GM12864 (cell line): ENCODE results near the gene COL11A2.

Source experiments
- DNase-seq: peaks from one replicate; pipeline ENCODE4 v3.0.0-alpha.2; 2011; ENCODE audit warnings: low read depth
- H3K4me3 ChIP-seq: 2 replicates; pipeline ENCODE4 v1.5.1; 2011; ENCODE audit warnings: mild to moderate bottlenecking, low read depth, low read length, control low read depth
- TF ChIP-seq, protein P1 (sequence below): IDR thresholded peaks from 2 replicates; pipeline ENCODE4 v1.5.1; 2011; ENCODE audit warnings: low read depth, mild to moderate bottlenecking, moderate library complexity, low read length, control low read depth, inconsistent platforms; ENCODE audit errors: missing control alignments

COL11A2 gene

DNA sequence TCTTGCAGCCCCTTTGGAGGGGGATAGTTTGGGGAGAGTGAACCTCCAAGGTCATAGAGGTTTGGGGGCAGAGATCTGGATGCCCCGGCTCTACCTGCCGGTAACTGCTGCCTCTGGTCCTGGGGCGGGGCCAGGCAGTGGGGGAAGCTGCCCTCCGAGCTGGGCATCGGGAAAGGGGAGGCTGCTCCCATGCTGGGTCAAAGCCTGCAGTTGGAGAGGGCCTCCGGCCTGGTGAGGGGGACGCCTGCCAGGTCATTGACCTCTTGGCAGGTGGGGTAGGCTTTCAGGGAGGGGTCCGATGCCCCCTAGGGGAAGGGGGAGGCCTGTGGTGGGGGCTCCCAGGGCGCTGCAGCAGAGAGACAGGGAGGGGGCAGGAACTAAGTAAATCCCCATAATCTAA, 7.1 kb downstream of the COL11A2 start:
- DNase-seq, result no peak
- TF ChIP-seq, protein P1, sequence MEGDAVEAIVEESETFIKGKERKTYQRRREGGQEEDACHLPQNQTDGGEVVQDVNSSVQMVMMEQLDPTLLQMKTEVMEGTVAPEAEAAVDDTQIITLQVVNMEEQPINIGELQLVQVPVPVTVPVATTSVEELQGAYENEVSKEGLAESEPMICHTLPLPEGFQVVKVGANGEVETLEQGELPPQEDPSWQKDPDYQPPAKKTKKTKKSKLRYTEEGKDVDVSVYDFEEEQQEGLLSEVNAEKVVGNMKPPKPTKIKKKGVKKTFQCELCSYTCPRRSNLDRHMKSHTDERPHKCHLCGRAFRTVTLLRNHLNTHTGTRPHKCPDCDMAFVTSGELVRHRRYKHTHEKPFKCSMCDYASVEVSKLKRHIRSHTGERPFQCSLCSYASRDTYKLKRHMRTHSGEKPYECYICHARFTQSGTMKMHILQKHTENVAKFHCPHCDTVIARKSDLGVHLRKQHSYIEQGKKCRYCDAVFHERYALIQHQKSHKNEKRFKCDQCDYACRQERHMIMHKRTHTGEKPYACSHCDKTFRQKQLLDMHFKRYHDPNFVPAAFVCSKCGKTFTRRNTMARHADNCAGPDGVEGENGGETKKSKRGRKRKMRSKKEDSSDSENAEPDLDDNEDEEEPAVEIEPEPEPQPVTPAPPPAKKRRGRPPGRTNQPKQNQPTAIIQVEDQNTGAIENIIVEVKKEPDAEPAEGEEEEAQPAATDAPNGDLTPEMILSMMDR, result no peak

DNA sequence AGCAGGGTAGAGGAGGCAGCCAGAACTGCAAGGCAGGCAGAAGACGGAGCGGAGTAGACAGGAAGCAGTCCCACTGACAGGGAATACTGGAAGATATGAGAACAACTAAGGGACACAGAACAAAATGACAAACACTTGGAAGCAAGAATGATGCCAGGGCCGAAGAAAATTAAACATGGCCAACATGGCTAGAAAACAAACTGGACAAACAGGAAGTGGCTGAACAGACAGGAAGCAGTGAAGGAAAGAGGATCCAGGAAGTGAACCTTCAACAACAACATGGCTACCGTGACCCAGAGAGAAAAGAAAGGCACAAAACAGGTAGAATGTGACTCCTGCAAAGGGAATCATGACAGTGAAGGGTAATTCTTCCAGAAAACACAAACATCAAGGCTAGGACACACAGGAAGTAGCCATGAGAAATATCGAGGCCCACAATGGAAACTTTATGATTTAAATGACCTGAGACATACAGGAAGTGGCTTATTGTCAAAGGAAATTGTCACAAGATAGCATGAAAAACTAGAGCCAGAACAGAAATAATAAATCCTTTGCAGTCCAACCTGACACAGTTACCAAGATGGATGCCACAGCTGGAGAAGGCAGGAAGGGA, 9.1 kb downstream of the COL11A2 start:
- H3K4me3 ChIP-seq, result no peak overlapping the region
- TF ChIP-seq, protein P1, result no peak
- no peak for DNase-seq

More for the DNA sequence above, 7.1 kb downstream of the COL11A2 start:
- no peak overlapping the region for H3K4me3 ChIP-seq

DNA sequence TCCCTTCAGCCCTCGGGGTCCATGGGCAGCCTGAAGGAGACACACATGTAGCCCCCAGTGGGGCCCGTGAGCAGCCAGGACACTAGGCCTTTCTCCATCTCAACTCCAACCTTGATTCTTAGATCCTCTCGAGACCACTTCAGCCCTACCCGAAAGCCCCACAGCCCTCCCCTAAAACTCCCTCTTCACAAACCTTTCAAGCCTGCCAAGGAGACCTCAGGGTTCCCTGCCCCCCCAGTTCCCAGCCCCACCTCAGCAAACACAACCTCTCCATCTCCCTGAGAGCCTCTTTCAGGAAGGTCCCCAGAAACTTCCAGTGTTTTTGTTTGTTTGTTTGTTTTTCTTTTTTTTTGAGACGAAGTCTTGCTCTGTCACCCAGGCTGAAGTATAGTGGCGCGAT, 11.1 kb downstream of the COL11A2 start:
- TF ChIP-seq, protein P1, result no peak
- no peak overlapping the region for H3K4me3 ChIP-seq
- DNase-seq, result no peak

DNA sequence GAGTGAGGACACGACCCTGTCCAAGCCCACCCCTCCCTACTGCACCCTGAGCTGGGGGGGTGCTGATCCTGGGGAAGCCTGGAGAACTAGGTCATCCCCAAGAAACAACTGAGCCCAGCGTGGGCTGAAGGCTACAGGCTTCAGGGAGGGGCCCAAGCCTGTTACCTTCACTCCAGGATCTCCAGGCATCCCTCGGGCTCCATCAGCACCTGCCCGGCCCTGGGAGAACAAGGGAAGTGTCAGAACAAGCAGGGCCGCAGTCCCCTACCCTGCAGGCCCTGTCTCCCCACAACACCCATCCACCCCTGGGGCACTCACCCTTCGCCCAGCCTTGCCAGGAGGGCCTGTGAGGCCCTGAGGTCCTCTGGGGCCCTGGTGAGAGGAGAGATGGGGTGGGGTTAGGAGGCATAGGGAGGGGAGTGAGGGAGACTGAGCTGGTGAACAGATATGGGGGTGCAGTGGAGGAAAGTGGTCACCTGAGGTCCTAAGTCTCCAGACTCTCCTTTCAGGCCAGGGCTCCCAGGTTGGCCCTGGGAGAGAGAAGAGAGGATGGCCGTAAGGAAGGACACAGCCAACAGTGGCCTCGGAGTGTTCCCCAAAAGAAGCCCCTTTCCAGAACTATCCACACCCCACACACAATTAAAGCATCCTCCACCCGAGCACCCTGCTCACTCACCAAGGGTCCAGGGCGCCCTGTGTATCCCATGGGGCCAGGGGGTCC, 13.4 kb downstream of the COL11A2 start:
- H3K4me3 ChIP-seq, result no peak overlapping the region
- DNase-seq, result no peak
- TF ChIP-seq, protein P1, result no peak

DNA sequence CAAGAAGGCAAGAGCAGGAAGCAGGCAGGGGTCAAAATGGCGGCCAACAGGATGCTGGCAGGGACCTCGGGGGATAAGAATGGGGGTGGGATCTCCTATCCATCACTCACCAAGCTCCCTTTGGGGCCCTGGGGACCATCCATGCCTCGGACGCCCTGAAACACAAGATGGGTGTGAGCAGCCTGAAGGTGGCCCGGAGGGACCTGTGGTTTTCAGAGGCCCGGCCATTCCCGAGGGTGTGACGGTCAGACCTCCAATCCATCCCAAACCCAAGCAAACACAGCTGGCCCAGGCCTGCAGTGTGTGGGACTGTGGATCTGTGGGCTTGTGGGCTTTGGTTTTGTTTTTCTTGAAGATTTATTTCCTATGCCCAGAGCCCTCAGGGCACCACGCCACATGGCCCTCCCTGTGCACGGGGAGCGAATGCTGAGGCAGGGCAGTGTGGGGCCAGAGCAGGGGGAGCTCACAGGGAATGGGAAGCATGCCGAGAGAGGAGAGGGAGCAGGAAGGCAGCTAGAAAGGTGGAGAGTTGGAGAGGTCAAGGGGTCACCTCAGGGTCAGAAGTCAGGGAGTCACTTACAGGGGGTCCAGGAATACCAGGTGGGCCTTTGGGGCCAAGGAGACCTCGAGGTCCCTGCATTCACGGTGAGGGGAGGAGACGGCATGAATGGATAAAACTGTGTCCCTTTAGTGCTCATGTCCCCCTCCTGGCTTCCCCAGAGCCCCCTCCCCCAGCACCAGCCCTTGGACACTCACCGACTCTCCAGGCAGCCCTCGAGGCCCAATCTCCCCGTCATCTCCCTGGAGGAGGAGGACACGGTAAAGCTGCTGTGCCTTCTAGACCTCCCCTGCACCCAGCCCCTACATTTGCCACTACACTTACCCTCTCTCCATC, 14.5 kb downstream of the COL11A2 start:
- no peak for DNase-seq

DNA sequence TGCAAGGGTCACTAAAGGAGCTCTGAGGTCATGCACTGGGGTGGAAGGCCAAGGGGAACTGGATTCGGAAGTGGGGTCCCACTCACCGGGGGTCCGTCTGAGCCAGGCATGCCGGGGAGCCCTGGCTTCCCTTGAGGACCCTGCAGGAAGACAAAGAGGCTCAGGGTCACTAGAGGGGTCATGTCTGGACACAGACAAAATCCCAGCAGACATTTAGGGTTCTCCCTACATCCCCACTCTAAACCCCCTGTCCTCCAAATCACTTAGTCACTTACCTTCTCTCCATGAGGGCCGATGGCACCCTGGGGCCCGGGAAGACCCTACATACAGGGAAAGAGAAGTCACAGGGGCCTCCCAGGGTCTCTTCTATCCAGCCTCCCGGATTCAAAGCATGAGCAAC, 15.4 kb downstream of the COL11A2 start:
- no peak for DNase-seq
- TF ChIP-seq, protein P1, result no peak
- H3K4me3 ChIP-seq, result no peak overlapping the region

More for the DNA sequence above, 14.5 kb downstream of the COL11A2 start:
- H3K4me3 ChIP-seq, result no peak overlapping the region
- TF ChIP-seq, protein P1, result no peak
